GM10266 (cell line): ENCODE measurements around the gene GARS1.
"Not testable (repeated sequence)": the region's sequence is repeated elsewhere in the genome, so short reads cannot be mapped to it uniquely, and the experiment has no call there.

Experiments used
- DNase-seq: peaks from one replicate; pipeline ENCODE4 v3.0.0; 2012; ENCODE audit errors: extremely low spot score
- CTCF ChIP-seq: IDR thresholded peaks from 2 replicates; pipeline ENCODE4 v1.5.1; 2012; ENCODE audit warnings: mild to moderate bottlenecking, low read depth; ENCODE audit not compliant: control insufficient read depth, insufficient read depth; ENCODE audit errors: missing control alignments

Gene GARS1

GRCh38 chr7:30572212-30572841 lies 22.4 kb upstream of the GARS1 start:
- no peak for TF ChIP-seq CTCF
- DNase-seq, result no peak

GRCh38 chr7:30575910-30576309 lies 18.8 kb upstream of the GARS1 start:
- no peak for TF ChIP-seq CTCF

GRCh38 chr7:30583181-30583580 lies 11.5 kb upstream of the GARS1 start:
- DNase-seq, result no peak
- no peak for TF ChIP-seq CTCF

More at GRCh38 chr7:30575910-30576309, 18.8 kb upstream of the GARS1 start:
- DNase-seq, result no peak

GRCh38 chr7:30584415-30584814 lies 10.3 kb upstream of the GARS1 start:
- TF ChIP-seq CTCF, result no peak

GRCh38 chr7:30584965-30585364 lies 9.7 kb upstream of the GARS1 start:
- no peak for DNase-seq
- TF ChIP-seq CTCF, result no peak

More at GRCh38 chr7:30584415-30584814, 10.3 kb upstream of the GARS1 start:
- DNase-seq, result no peak

GRCh38 chr7:30585675-30586074 lies 9.0 kb upstream of the GARS1 start:
- no peak for TF ChIP-seq CTCF
- DNase-seq, result no peak

GRCh38 chr7:30587547-30587946 lies 7.1 kb upstream of the GARS1 start:
- DNase-seq, result not testable (repeated sequence)

- TF ChIP-seq CTCF, result no peak
- no peak for DNase-seq
Observed at GRCh38 chr7:30589111-30589510, 5.6 kb upstream of the GARS1 start.
